ENCODE results near the gene TADA2B. TPM values are rescaled to one million over a fixed set of nuclear protein-coding genes. Genes with fewer than 3 reads are reported as not detected.

TADA2B gene
- total RNA-seq, 2 donors from 2014 or later: 34.5 to 41.2 TPM

DNA sequence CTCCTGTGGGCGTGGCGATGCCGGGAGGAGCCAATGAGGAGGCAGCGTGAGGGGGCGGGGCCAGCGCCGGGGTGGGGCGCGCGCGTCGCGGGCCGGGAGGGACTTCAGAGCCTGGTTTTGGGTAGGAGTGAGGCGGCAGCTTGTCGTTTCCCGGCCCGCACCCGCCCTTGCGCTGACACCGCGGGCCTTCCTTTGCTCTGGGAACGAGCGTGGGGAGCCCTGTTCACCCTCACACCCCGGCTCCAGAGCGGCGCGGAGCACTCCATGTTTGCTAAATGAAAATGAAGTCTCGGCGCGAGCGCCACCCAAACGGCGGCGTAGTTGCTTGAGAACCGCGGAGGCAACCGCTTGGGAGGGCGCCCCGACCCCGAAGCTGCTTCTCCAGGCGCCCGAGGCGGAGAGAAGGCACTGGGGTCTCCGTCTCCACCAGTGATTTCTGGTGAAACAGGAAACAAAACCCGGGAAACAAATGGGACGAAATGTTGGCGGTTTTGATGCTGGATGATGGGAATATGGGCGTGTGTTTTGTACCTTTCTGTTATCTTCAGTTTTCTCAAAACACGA, 25.2 kb downstream of the TADA2B start:
- intact Hi-C loops (cut with DNase I): loop anchor here (1.0 to 5.0 kb wide), 4 partner anchors 35 to 160 kb away; partner anchors contain the start of gene TBC1D14
- DNase-seq (ENCODE audit: low spot score): no peak
- no peaks in the 10 kb centered on the region for H3K36me3 ChIP-seq
- peak overlapping the region; percentile 91 to 92 for H3K4me3 ChIP-seq
- H3K27me3 ChIP-seq (replicated peaks; ENCODE audit: insufficient read depth): no peaks in the 10 kb centered on the region
- peaks cover 7% of the 10 kb centered on the region for H3K4me1 ChIP-seq (replicated peaks)
- TF ChIP-seq, protein P1, sequence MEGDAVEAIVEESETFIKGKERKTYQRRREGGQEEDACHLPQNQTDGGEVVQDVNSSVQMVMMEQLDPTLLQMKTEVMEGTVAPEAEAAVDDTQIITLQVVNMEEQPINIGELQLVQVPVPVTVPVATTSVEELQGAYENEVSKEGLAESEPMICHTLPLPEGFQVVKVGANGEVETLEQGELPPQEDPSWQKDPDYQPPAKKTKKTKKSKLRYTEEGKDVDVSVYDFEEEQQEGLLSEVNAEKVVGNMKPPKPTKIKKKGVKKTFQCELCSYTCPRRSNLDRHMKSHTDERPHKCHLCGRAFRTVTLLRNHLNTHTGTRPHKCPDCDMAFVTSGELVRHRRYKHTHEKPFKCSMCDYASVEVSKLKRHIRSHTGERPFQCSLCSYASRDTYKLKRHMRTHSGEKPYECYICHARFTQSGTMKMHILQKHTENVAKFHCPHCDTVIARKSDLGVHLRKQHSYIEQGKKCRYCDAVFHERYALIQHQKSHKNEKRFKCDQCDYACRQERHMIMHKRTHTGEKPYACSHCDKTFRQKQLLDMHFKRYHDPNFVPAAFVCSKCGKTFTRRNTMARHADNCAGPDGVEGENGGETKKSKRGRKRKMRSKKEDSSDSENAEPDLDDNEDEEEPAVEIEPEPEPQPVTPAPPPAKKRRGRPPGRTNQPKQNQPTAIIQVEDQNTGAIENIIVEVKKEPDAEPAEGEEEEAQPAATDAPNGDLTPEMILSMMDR (IDR thresholded peaks at IDR 0.05): no peak
- TF ChIP-seq POLR2AphosphoS5 (IDR thresholded peaks at IDR 0.05) (peak; percentile 70), POLR2A (IDR thresholded peaks at IDR 0.05) (peak; percentile 39)
- H3K27ac ChIP-seq: peak overlapping the region; percentile 71 to 85
- WGBS: under 1% methylated on average over 41 of the region's 50 CpGs
- no peaks in the 10 kb centered on the region for H3K9me3 ChIP-seq

DNA sequence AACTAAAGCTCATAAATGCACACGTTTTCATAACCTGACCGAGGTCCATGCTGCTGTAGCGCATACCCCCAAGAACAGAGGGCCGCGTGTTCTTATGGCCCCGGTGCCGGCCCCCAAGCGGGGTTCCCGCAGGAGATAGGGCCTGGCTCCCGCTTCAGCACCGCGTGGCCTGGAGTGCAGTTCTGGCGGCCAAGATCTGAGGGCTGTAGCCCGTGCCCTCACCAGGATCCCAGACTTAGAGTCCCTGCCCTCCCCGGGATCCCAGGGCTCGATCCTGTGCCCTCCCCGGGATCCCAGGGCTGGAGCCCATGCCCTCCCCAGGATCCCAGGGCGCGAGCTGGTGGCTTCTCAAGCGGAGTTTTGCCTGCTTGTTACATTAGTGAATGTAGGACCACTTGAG, 25.7 kb downstream of the TADA2B start:
- H3K27me3 ChIP-seq (replicated peaks; ENCODE audit: insufficient read depth): no peaks in the 10 kb centered on the region
- H3K27ac ChIP-seq: peak overlapping the region; percentile 71 to 85
- WGBS: 18% methylated on average over 20 of the region's 20 CpGs
- H3K4me3 ChIP-seq: peak overlapping the region; percentile 91 to 92
- TF ChIP-seq, protein P1 (IDR thresholded peaks at IDR 0.05): no peak
- intact Hi-C loops (cut with DNase I): loop anchor here (1.0 to 5.0 kb wide), 4 partner anchors 34 to 160 kb away; partner anchors contain the start of gene TBC1D14
- no peaks in the 10 kb centered on the region for H3K9me3 ChIP-seq
- peaks cover 7% of the 10 kb centered on the region for H3K4me1 ChIP-seq (replicated peaks)
- H3K36me3 ChIP-seq: no peaks in the 10 kb centered on the region
- DNase-seq (ENCODE audit: low spot score): no peak

- no peak overlapping the region for H3K27ac ChIP-seq
- DNase-seq (ENCODE audit: low spot score): peak; percentile 81
- H3K9me3 ChIP-seq: no peaks in the 10 kb centered on the region
- TF ChIP-seq POLR2AphosphoS5 (IDR thresholded peaks at IDR 0.05) (peak; percentile 72), POLR2A (IDR thresholded peaks at IDR 0.05) (no peak)
- TF ChIP-seq, protein P1 (IDR thresholded peaks at IDR 0.05): peak; percentile 97 to 99 (median 98)
- no peaks in the 10 kb centered on the region for H3K27me3 ChIP-seq (replicated peaks; ENCODE audit: insufficient read depth)
- no peak overlapping the region for H3K4me3 ChIP-seq
- H3K4me1 ChIP-seq (replicated peaks): peaks cover 7% of the 10 kb centered on the region
- 42% methylated on average over 23 of the region's 23 CpGs for WGBS
- no peaks in the 10 kb centered on the region for H3K36me3 ChIP-seq
- intact Hi-C loops (cut with DNase I): loop anchor here (5.0 kb wide), 1 partner anchor 349 kb away; no protein-coding TSS in a partner anchor
These were observed 27.7 kb downstream of the TADA2B start for GRCh38 chr4:7070729-7071511.

- 89% methylated on average over 14 of the region's 14 CpGs for WGBS
- TF ChIP-seq POLR2AphosphoS5 (IDR thresholded peaks at IDR 0.05): no peak
- no peak overlapping the region for H3K27ac ChIP-seq
- H3K9me3 ChIP-seq: no peaks in the 10 kb centered on the region
- H3K4me3 ChIP-seq: no peak overlapping the region
- intact Hi-C loops (cut with DNase I): loop anchor here (5.0 kb wide), 1 partner anchor 351 kb away; no protein-coding TSS in a partner anchor
- no peaks in the 10 kb centered on the region for H3K36me3 ChIP-seq
- H3K27me3 ChIP-seq (replicated peaks; ENCODE audit: insufficient read depth): no peaks in the 10 kb centered on the region
- no peaks in the 10 kb centered on the region for H3K4me1 ChIP-seq (replicated peaks)
- DNase-seq (ENCODE audit: low spot score): no peak
These were observed 29.9 kb downstream of the TADA2B start for GRCh38 chr4:7073059-7073458.

- intact Hi-C loops (cut with DNase I): loop anchor here (5.0 kb wide), 1 partner anchor 351 kb away; no protein-coding TSS in a partner anchor
- Histone ChIP-seq H3K4me3 (no peak overlapping the region), H3K4me1 (replicated peaks) (no peaks in the 10 kb centered on the region), H3K27ac (no peak overlapping the region), H3K36me3 (no peaks in the 10 kb centered on the region), H3K9me3 (no peaks in the 10 kb centered on the region), H3K27me3 (replicated peaks; ENCODE audit: insufficient read depth) (no peaks in the 10 kb centered on the region)
- WGBS: 77% methylated on average over 18 of the region's 18 CpGs
- peak; percentile 15 for DNase-seq (ENCODE audit: low spot score)
- TF ChIP-seq POLR2A (IDR thresholded peaks at IDR 0.05) (no peak), POLR2AphosphoS5 (IDR thresholded peaks at IDR 0.05) (peak; percentile 39)
- TF ChIP-seq, protein P1 (IDR thresholded peaks at IDR 0.05): no peak
These were observed 30.6 kb downstream of the TADA2B start for GRCh38 chr4:7073526-7074390.
